LoVo (cell line): ENCODE measurements around the gene GDF7.

Experiments
- DNase-seq: peaks from one replicate; pipeline ENCODE4 v3.0.0-alpha.2; 2016; ENCODE audit warnings: low spot score

The GDF7 gene

DNA sequence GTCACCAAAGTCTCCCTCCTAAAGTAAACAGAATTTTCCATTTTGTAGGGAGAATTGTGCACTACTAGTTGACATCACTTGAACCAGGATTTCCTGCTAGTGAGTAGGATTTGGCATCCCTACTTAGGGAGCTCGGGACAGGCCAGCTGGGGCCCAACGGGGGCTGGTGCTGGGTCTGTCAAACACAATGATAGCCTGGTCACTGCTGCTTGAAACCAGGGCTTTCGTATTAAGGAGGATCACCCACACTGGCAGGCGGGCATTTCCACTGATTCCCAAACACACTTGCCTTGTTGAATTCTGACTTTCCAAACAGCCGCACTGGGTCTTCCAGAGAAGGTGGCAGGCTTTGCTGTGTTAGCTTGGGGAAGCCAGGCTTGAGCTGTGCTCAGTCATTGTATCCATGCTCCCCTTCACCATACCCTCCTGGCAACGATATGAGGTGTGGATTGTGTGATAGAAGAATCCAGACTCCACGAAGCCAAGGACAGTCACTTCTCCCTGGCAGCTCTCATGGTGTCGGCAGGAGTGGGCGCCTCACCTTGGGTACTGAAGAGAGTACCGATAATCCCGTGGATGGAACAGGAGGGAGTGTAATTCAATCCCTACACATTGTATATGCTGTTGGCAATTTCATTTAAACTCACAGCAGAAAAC is 7.5 kb downstream of the GDF7 start:
- DNase-seq = no peak

- no peak for DNase-seq
Observed at GRCh38 chr2:20674974-20675679, 8.2 kb downstream of the GDF7 start.

GRCh38 chr2:20675701-20676352 is 8.9 kb downstream of the GDF7 start:
- no peak for DNase-seq

- DNase-seq = no peak
Observed at GRCh38 chr2:20676353-20677215, 9.6 kb downstream of the GDF7 start.

DNA sequence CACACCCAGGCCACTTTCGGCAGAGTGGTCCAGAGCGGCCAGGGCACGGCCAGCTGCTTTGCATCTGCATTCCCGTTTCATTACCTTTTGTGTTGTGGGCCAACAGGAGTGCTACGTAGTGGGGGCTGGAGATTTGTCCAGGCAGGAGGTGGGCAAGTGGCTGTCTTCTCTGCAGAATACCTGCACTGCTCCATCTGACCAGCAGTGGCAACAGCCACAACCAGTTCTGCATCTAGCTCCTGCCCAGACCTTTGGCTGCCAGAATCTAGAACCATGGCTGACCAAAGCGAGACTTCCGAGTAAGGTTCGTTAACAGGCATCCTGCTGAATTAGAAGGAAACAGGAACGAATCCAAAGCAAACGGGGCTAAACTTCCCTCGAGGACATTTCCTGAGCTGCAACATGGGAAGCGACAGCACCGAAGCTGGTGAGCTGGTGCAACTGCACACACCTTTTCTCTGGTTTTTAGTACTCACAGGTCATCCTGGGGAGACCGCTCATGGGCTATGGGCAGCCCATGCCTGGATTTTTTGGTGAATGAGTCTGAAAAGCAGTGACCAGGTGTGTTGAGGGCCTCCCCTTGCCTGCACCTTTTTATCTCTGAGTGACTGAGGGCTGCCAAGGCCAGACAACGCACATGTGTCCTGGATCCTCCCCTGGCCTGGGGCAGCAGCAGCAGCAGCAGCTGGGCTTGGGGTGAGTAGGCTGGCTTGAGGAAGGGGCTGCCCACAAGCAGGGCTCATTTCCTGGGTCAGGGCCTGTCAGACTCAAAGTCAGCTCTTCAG is 10.5 kb downstream of the GDF7 start:
- no peak for DNase-seq

DNA sequence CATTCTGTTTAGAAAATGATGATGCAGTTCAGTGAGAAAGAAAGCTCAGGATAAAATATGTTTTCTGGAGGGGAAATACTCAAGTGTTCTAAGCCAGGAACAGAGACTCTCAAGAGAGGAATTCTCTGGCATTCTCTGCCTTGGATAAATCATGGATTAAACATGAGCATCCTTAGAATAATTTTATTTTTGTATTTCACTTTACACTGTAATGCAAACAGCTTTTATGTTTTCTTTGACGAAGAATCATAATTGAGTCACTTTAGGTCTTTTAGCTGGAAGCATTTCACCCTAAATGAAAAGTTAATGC is 11.1 kb downstream of the GDF7 start:
- DNase-seq = no peak

DNA sequence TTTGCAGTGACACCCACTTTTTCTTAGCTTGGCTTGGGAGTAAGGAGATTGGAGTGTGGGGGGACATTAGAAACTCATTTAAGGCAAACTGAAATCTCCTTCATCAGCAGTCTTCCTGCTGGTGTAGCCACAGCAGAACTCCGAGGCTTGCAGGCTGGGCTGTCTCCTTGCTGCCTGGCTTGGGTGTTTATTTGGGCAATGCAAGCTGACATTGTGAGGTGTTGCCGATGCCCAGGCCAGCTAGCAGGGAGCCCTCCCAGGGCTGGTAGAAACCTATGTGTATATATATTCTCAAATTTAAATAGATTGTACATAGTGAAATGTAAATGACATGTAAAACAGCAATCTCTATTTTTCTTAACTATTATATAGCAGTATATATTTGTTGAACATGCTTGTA is 11.8 kb downstream of the GDF7 start:
- no peak for DNase-seq

DNA sequence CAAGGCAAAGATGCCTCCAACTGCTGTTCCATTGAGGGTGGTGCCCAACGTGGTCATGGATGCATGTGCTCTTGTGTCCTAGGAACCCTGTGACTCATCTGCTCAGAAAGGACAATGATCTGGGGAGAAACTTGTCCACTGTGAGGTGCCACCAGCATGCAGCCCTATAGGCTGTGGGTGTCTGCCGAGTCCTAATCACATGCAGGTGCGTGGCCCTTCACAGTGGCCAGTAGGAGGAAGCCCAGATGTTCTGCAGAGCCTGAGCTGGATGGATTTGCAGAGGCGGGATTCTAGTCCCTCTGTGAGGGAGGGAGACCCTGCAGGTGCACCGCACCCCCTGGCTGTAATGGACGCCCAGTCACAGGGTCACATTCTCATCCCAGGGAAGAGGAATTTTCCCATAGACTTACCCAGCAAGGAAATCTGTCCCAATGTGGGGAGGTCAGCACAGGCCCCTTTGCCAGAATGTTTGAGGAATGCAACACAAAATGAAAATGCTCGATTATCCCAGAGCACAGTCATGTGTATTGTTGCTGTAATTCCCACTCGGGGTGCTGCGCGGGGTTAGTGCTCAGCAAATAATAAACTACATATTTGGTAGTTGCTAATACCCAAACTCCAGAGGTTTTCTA is 13.9 kb downstream of the GDF7 start:
- no peak for DNase-seq

DNA sequence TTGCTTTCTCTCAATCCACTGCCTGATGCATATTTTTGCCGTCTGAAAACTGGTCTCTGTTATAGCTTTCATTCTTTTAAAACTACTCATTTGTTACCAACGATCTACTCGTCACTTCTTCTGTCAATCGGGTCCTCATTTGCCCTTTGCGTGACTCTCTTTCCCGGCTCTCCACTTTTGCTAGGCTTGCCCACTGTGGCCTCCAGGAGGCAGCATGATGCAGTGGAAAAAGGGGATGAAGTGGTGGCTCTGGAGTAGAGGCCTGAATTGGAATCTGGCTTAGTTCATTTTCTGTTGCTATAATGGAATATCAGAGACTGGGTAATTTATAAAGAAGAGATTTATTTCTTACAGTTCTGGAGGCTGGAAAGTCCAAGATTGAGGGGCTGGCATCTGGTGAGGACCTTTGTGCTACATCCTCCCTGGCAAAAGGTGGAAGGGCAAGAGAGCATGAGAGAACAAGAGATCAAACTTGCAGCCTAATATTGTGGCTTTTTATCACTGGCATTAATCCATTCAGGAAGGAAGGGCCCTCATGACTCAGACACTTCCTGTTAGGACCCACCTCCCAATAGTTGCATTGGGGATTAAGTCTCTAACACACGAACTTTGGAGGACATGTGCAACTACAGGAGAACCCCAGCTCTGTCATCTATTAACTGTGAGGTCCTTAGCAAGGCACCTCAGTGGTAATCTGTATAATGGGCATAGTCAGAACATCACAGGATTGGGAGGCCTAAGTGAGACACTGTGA is 15.4 kb downstream of the GDF7 start:
- no peak for DNase-seq

GRCh38 chr2:20684581-20685063 is 17.7 kb downstream of the GDF7 start:
- no peak for DNase-seq

GRCh38 chr2:20687260-20687832 is 20.4 kb downstream of the GDF7 start:
- DNase-seq = no peak

- no peak for DNase-seq
Observed at GRCh38 chr2:20689428-20690264, 22.7 kb downstream of the GDF7 start.

DNA sequence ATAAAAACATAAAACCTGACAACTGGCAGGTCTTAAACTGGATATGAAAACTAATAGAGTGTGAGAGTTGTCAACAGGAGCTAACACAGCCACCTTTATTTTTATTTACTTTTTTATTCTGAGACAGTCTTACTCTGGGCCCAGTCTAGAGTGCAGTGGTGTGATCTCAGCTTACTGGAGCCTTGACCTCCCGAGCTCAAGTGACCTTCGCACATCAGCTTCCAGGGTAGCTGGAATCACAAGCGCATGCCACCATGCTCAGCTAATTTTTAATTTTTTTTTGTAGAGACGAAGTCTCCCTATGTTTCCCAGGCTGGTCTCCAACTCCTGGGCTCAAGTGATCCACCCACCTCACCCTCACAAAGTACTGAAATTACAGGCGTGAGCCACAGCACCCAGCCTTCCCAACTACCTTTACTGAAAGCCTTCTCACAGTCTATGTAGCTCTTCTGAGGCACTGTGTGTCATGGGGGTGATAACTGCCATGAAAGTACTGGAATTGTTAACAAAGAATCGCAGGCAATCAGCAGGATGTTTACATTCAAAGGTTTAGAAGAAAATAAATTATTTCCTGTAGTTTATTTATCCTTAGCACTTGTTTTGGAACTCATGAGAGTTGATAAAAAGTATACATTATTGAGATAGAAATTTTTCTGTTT is 24.3 kb downstream of the GDF7 start:
- DNase-seq = no peak

DNA sequence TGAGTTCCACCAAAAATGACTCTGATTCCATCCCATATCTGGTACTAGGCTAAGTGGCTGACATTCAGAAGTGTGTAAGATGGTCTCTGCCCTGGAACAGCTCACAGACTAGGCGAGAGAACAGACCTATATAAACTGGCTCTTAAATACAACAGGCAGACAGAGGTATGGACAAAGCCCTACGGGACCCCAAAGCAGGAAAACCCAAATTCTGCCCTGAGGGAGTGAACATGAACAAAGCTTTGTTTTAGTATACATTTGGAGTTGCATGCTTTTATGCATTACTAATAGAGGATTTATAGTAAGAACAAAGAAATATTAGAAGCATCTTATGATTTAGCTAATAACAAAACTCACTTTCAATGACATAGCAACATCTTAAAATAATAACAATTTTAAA is 25.1 kb downstream of the GDF7 start:
- no peak for DNase-seq

GRCh38 chr2:20693317-20693716 is 26.4 kb downstream of the GDF7 start:
- no peak for DNase-seq

- DNase-seq = no peak
Observed at GRCh38 chr2:20696366-20696765, 29.4 kb downstream of the GDF7 start.

DNA sequence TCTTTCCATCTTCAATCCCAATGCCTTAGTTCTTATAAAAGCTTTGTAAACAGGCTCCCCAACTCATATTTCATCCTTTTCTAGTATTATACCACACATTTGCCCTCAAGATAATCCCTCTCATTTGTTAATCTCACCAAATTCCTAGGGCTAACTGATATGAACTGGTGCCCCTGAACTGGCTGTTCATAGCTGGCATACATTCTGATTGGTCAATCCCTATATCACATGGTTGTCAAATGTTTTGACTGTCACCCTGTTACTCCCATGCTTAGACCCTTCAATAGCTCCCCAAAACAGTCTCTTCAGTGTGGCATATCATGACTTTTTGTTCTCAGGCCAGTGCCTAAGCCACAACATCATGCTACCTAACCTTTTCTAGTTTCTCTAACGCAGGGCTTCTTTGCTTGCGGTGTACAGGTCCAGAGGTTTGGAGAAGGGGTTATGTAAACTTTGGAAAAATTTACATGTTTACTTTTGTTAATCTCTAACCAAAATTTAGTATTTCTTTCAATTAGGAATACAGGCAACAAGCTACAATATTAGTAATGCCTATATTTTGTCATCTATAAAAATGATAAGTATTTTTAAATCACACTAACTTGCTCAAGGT is 30.5 kb downstream of the GDF7 start:
- DNase-seq = no peak

GRCh38 chr2:20698916-20699613 is 32.1 kb downstream of the GDF7 start:
- DNase-seq = no peak
